HCEC 1CT (cell line): ENCODE measurements around the gene C11orf52.
"Not testable (repeated sequence)": the region's sequence is repeated elsewhere in the genome, so short reads cannot be mapped to it uniquely, and the experiment has no call there.

ENCODE experiments used
- DNase-seq: peaks from one replicate; pipeline ENCODE4 v3.0.0-alpha.2; 2017

C11orf52 gene

DNA sequence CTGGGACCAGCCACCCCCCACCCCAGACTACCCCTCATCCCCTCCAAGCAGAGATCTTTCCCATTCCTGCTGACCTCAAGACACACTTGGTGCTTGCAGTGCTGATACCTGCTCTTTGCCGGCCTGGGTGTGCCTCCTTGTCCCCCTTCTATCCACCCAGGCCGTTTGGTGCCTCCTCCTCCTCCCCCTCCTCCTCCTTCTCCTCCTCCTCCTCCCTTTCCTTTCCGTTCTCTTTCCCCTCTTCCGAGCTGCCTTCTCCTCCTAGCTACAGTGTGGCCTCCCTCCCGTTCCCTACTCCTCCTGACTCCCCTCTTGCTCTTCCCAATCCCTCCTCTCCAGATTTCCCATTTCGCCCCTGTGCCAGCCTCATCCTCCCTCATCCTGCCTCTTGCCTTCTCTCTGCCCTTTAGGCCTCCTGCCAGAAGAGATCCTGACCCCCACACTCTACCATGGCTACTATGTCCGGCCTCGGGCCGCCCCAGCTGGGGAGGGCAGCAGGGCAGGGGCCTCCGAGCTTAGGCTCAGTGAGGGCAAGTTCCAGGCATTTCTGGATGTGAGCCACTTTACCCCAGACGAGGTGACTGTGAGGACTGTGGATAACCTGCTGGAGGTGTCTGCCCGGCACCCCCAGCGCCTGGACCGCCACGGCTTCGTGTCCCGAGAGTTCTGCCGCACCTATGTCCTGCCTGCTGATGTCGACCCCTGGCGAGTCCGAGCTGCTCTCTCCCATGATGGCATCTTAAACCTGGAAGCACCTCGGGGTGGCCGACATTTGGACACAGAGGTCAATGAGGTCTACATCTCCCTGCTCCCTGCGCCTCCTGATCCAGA is 5.5 kb upstream of the C11orf52 start:
- no peak for DNase-seq

DNA sequence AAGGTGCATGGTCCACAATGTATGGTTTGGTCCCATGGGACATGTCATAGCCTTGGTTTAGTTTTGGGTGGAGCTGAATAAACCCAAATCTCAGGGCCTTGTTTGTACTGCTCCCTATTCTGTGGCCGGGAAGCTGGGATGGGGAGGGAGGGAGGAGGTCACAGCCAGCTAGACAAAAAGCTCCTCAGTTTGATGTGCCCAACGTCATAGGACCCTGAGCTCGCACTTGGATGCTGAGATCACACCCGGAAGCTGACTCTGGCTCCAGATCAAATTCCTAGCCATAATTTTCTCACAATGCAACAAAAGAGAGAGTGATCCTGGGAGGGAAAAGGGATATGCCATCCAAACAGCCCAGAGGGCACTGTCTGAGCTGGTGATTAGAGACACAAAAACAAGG is 4.7 kb upstream of the C11orf52 start:
- DNase-seq, result peak; percentile 36

DNA sequence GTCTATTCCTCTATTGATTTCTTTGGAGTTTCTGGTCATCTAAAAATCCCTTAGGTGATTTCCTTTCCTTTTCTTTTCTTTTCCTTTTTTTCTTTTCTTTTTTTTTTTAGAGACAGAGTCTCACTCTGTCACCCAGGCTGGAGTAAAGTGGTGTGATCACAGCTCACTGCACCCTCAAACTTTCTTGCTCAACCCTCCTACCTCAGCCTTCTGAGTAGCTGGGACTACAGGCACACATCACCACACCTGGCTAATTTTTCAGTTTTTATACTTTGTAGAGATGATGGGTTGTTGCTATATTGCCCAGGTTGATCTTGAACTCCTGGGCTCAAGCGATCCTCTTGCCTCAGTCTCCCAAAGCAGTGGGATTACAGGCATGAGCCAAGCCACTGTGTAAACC is 1.9 kb upstream of the C11orf52 start:
- no peak for DNase-seq

DNA sequence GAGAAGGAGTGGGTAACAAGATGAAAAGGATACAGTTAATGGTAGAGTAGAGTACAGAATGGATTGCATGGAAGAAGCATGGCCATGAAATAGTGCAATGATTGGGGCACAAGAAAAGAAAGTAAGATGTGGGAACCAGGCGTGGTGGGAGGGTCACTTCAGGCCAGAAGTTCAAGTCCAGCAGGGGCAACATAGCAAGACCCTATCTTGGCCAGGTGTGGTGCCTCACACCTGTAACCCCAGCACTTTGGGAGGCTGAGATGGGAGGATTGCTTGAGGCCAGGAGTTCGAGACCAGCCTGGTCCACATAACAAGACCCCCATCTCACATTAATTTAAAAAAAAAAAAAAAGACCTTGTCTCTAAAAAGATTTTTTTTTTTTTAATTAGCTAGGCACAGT is 1.4 kb upstream of the C11orf52 start:
- DNase-seq, result no peak

DNA sequence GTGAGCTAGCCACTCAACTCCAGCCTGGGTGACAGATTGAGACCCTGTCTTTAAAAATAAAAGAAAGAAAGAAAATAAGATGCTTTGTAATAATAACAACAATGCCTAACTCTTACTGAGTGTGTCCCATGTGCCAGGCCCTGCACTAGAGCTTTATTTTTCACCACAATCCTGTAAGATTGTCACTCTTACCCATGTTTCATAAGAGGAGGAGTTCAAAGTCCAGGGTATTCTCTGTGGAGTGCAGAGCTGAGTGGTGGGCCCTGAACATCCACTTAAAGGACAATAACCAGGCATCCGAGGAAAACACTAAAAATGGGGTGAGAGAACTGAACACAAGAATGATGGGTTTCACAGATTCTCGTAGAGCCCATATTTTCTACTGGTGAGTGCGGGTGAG is 925 bp upstream of the C11orf52 start:
- no peak for DNase-seq

DNA sequence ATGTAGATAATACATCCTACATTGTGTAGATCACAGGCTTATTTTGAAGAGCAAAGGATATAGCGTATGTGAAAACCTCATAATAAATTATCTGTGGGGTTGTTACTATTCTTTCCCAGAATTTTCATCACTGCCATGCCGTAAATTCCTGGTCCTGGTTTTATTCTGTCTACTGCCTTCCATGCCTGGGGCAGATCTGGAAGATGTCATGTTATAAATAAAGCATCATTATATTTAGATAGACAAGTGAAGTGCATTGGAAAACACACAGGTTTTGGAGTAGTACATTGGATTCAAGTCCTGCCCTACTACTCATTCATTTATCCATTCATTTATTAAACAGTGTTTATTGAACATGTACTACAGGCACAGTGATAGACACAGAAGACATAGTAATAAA is 2.2 kb downstream of the C11orf52 start:
- no peak for DNase-seq

DNA sequence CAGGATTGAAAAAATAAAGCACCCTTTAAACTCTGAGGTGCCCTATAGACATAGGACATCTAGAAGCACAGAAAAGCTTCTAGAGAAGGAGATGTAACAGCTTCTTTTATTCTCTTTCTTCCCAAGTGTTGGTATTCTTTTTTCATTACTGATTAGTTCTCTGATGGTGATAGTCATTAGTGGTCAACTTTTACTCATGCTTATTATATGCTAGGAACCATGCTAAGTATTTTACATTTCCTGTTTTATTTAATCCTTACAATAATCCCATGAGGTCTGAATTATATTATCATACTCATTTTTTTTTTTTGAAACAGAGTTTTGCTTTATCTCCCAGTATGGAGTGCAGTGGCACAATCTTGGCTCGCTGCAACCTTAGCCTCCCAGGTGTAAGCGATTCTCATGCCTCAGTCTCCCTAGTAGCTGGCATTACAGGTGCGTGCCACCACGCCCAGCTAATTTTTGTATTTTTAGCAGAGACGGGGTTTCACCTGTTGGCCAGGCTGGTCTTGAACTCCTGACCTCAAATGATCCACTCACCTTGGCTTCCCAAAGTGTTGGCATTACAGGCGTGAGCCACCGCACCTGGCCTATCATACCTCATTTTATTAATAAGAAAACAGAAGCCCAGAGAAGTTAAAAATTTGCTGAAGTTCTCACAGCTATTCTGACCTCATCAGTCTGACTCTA is 3.0 kb downstream of the C11orf52 start:
- no peak for DNase-seq

DNA sequence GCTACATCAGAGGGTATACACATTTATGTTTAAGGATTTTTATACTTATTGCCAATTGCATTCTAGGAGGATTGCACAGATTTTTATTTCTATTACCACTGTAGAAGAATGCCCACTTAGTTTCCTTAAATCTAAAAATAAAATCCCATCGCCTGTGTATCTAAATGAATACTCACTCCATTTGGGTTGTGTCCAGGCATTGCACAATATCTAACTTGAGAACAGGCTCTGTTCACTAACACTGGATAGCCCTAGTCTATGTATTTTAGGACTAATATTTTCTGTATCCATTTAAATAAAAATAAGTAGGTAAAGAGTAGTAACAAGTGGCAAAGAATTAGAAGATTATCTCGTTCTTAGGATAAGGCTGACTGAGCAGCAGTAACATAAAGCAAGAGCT is 4.1 kb downstream of the C11orf52 start:
- peak; percentile 78 for DNase-seq

DNA sequence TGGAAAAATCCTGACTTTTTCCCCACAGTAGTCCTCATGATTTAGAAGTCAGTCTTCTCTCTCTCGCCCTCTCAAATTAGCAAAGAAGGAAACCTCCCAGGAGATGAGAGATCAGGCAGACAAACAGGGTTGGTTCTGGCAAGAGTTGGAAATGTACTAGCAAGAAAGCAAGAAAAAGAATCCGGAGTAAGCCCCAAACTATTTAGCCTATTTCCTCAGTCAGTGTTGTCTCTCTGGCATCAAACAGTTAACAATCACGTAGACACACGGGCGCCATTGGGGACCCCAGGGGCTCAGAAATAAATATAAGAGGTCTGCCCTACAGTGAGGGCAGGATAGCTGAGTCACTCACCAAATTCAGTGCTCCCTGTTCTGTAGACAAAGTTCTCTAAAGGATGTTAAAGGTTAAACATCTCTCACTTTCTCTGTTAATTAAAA is 4.7 kb downstream of the C11orf52 start:
- no peak for DNase-seq

DNA sequence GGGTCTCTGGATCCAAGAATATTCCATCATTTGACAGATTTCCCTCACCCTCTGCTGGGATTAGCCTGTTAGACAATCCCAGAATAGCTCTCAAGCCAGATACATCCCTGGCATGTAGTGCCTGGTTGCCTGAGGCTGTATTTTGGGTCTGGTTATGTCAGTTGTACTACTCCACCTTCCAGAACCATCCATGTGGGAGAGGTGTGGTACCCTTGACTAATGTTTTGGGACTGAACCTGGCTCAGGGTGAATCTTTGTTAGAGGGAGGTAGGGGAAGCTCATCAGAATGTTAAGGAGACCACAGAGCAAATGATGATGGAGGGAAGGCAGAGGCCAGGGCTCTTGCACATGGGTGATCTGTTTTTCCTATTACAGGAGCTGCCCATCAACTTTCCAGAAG is 5.2 kb downstream of the C11orf52 start:
- DNase-seq, result no peak

DNA sequence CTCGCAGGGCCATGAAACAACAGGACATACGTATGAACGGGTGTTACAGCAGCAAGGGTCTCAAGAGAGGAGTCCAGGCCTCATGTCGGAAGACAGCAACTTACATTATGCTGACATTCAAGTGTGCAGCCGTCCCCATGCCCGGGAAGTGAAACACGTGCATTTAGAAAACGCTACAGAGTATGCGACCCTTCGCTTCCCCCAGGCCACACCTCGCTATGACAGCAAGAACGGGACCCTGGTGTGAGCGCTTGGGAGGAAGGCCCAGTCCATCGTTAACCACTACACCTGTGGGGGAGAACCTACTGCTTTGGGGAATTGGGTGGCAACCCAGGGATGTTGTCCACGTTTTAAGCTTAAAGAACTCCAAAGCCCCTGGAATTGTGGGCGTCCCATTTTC is 7.2 kb downstream of the C11orf52 start:
- DNase-seq, result no peak

DNA sequence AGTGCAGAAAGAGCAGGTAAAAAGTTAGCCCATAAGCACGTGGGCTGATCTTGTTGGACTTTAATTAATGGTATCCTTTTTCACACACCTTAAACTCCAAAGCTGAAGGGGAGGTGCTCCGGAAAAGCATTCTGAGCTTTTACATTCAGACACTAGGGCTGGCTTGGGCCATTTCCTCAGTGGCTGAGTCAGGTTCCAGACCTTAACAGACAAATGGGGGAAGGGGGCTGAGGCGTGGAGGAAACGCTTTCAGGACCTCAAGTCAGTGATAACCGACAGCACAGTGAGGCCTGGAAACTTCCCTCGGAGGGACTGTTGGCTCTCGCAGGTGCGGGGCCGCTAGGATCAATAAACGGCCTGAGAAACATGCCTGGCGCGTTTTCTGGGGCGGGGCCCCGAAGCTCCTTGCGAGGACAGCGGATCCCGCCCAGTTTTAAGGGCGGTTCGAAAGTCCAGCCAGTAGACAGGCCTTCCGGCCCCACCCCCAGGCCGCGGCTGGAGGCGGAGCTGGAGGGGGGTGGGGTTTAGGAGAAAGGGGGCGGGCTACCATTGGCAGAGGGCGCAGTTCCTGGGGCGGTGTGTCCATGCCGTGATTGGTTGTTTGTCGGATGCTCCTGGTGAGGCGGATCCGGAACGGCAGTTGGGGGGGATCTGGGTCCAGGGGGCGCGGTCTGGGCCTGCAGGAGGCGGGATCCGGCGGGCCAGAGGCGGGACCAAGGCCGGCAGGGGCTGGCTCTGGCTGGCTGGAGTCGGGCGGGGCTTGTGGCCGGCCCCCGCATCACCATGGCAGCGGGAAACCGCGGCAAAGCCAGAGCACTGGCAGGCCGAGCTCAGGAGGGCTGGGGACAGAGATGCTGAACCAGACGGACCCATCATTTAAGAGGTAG is 8.0 kb downstream of the C11orf52 start:
- DNase-seq, result peak; percentile 95

DNA sequence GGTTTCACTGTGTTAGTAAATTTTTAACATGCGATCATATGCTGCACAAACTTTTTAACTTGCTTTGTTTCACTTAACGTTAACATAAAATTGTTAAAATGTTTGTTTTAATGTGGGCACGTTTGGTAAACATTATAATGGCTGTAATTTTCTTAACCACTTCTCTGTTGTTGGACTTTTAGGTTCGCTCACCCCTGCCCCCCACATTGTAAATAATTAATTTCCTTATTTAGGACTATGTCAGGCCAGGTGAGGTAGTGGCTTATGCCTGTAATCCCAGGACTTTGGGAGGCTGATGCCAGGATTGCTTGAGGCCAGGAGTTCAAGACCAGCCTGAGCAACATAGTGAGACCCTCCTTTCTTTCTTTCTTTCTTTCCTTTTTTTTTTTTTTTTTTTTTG is 11.8 kb downstream of the C11orf52 start:
- no peak for DNase-seq

DNA sequence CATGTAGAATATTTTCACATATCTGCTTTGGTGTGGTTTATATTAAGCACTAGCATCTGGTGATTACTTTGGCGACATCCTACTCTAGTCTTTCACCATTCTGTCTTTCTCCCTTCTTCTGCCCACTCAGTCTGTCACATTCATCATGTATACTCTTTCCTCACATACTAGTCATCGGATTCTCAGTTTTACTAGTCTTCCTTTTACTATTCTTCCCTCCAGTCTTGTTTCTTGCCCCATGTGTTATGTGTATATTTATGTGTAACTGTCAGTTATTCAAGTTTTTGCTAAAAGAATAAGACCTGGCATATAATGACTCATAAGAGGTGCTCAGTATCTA is 13.9 kb downstream of the C11orf52 start:
- DNase-seq, result no peak

DNA sequence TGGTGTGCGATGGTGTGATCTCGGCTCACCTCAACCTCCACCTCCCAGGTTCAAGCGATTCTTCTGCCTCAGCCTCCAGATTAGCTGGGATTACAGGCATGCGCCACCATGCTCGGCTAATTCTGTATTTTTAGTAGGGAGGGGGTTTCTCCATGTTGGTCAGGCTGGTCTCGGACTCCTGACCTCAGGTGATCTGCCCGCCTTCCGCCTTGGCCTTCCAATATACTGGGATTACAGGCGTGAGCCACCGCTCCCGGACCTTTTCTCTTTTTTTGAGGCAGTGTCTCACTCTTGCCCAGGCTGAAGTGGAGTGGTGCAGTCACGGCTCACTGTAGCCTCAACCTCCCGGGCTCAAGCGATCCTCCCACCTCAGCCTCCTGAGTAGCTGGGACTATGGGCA is 14.5 kb downstream of the C11orf52 start:
- not testable (repeated sequence) for DNase-seq

DNA sequence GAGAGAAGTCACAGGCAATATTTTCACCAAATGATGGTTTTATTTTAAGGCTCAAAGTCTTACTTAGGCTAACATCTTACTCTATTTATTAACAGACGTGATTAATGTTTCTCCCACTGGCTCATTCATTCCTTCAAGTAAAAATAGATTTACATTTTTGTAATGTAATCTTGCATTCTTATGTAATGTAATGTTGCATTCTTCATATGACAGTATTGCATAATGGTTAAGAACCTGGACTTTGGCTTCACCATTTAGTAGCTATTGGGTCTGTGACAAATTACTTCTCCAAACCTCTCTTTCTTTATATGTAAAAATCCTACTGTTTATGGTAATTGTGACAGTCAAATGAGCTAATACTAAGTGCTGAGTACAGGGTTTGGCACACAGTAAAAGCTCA is 15.2 kb downstream of the C11orf52 start:
- DNase-seq, result peak; percentile 35

DNA sequence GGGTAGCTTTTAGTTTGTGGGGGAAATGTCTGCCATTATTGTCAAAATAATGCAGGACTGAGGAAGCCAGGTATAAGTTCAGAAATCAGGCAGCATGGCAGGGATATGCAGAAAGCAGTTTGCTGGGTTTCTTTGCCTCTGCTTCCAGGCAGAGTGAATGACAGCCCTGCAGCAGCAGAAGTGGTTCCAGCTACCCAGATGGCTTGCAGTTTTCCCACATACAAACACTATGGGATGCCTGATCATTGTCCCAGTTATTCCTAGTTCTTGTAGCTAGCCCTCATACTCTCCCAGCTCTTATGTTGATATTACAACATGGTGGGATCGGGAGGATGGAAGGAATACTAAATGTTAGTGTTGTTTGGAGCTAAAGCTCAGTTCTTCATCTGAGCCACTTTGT is 15.6 kb downstream of the C11orf52 start:
- DNase-seq, result no peak

DNA sequence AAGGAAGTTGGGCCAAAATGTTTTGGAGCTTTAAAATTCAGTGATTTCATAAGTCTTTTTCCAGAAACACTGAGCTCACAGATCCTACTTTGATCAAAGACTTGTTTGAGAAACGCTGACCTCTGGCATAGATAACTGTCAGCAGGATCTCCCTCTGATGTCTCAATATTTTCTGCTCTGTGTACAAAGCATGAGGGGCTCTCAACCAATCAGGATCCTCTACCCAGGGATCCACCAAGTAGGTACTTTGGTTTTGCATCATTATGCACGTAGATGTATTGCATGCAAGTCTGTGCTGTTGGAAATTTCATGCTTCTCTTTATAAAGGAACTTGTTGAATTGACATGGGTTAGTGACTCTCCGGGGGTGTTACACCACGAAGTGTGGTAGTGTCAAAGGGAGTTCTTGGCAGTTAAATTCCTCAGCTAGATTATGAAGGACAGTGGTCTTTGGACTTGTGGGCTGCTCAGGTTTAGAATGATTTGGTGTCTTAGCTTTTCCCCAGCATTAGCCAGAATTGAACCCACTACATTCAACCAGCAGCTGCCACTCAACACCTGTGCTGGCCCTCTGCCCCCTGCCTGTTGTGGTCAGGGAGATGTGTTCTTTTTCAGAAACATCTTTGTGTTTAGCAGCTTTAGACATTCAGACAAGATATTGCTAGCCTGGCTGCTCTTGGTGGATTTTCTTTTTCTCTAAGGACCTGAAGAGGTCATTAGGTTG is 16.8 kb downstream of the C11orf52 start:
- no peak for DNase-seq

DNA sequence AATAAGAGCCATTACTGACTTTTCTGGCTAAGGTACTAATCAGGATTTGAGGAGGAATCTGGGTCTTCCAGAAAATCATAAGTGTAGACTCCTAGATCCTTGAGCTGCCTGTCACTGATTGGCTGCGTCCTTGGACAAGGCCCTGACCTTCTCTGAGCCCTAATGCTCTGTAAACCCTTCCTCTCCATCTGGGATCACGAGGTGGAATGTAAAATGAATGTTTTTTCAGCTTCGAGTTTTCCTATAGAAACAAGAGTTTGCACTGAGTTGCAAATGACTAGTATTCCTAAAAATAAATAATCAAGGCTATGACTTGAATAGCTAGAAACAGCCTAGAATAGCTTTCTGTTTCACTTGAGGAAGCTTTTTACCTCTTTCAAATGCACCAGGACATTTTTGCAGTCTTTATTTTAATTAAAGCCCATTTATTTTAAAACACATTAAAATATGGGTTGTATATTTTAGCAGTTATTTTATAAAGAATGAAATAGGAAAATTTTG is 17.4 kb downstream of the C11orf52 start:
- no peak for DNase-seq

DNA sequence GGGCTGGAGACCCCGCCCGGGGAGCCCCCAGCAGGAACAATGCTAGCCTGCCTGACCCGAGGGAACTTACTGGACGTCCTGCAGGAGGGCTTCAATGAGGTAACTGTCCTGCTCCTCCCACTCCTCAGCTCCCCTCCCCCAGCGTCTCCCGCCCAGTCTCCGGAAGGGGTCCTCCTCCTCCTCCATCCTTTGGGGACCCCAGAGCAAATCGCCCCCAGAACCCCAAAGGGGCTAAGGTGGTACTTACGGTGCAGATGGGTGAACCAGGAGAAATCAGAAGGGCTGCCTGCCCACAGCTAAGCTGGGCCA is 18.7 kb downstream of the C11orf52 start:
- no peak for DNase-seq

DNA sequence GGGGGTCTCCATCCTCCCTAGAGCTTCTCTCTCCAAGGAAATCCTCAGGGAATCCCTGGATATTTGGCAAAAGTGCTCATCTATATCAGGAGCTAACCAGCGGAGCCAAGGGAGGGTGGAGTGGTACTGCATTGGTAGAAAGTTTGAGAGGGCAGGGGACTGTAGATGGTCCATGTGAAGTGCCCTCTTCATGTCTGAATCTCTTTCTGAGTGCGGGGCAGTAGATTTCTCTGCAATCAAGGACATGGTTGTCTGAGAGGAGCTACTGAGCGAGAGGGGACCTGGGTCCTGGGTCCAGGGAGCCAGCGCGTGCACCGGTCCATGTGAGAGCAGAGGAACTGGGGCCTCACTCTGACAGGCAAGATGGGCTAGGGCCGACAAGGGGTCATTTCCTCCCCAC is 19.1 kb downstream of the C11orf52 start:
- no peak for DNase-seq

DNA sequence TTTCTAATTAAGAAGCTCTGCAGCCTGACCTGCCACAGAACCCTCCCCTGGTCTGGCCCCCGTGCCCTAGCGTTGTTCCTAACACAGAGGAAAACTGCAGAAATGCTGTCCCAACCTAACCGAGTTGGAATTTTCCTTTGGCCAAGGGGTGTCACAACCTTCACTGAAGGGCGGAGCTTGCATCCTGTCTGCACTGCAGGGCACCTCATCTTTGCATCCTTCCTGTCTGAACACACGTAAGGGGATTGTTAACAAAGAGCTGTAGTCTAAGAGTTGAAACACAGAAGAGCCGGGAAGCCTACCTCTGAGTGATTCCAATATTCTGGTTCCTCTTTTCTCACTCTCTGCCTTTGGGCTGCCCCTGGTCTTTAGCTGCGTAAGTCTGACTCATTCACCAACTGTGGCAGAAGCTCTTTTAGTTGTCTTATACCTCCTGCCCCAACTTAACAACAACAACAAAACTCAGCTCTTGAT is 20.0 kb downstream of the C11orf52 start:
- peak; percentile 66 for DNase-seq
